Activated CD8-positive, alpha-beta memory T cell treated with anti-CD3 and anti-CD28 coated beads, Interleukin-2, amount 10 ng/mL, durations not matched to agents 7 days and 5 days (primary cell): ENCODE data around the gene CDC42BPA. TPM values are rescaled to one million over a fixed set of nuclear protein-coding genes. Genes with fewer than 3 reads are reported as not detected.
A peak's percentile ranks its signal among the peaks of the same experiment; 100 is the strongest.

Experiments
- ATAC-seq: fragments of 150-1000 bp; cut with Tn5 transposase; one replicate; pipeline ENCODE4 v1.10.0; 2021; ENCODE audit warnings: moderate library complexity
- CTCF ChIA-PET: fragments of 350-600 bp; sonication (Branson Sonifier 250); formaldehyde crosslinking; loops from one replicate; lab custom pipeline; 2021; ENCODE audit warnings: antibody characterized with exemption; lab: Charles Lee
- DNase-seq: peaks from one replicate; pipeline ENCODE4 v3.0.0-alpha.2; 2020
- H3K27ac Mint-ChIP-seq: one replicate; pipeline ENCODE4 v1.8.0; 2021; ENCODE audit warnings: mild to moderate bottlenecking, mixed read lengths
- H3K27me3 Mint-ChIP-seq: one replicate; pipeline ENCODE4 v1.8.0; 2021; ENCODE audit warnings: mixed read lengths
- H3K36me3 Mint-ChIP-seq: one replicate; pipeline ENCODE4 v1.8.0; 2021; ENCODE audit warnings: mild to moderate bottlenecking, mixed read lengths
- H3K4me1 Mint-ChIP-seq: one replicate; pipeline ENCODE4 v1.8.0; 2021; ENCODE audit warnings: mixed read lengths
- H3K4me3 Mint-ChIP-seq: one replicate; pipeline ENCODE4 v1.8.0; 2021; ENCODE audit warnings: mild to moderate bottlenecking, moderate library complexity, mixed read lengths
- H3K9me3 Mint-ChIP-seq: one replicate; pipeline ENCODE4 v1.8.0; 2022; ENCODE audit warnings: low read depth, mixed read lengths
- total RNA-seq, 2 experiments: library from RNA; stranded (reverse); gene quantifications; one replicate each; pipeline ENCODE4 v1.2.3, GENCODE V29; 2021

CDC42BPA gene
- total RNA-seq, 2 experiments from 2014 or later: 1.3 to 2.8 TPM

DNA sequence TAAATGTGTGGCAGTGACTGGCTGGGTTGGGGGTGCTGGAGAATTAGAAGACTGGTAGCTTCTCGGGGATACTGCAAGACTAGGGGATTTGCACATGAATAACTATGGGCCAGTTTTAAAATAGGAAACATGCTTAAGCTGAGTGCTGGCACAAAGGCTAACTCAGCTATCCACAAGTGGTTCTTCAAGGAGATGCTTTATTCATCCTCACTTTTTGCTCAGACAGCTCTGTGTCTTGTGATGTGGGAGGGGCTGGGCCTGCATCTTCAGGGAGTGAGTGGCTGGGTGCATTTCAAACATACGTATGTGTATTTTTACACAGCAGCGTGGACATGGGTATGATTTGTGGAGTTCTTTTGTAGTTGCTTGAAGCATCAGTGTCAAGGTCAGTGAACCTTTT, 375.9 kb downstream of the CDC42BPA start:
- Mint-ChIP-seq H3K27me3 (no peaks in the 10 kb centered on the region), H3K4me1 (peaks cover 29% of the 10 kb centered on the region), H3K4me3 (no peak overlapping the region), H3K27ac (no peak overlapping the region), H3K9me3 (no peaks in the 10 kb centered on the region), H3K36me3 (peaks cover 3% of the 10 kb centered on the region)
- CTCF ChIA-PET: no interaction called here
- no peak for ATAC-seq
- no peak for DNase-seq

GRCh38 chr1:226940806-226941067, 377.6 kb downstream of the CDC42BPA start:
- Mint-ChIP-seq H3K27me3 (no peaks in the 10 kb centered on the region), H3K27ac (peak overlapping the region; percentile 80), H3K4me1 (peaks cover 32% of the 10 kb centered on the region), H3K36me3 (peaks cover 7% of the 10 kb centered on the region), H3K4me3 (peak overlapping the region; percentile 80), H3K9me3 (no peaks in the 10 kb centered on the region)
- no peak for DNase-seq
- CTCF ChIA-PET: interaction anchor here (1.1 to 2.0 kb wide), 5 partner anchors 29 to 287 kb away, joined by 3 to 7 read pairs (median 5); no protein-coding TSS in a partner anchor
- ATAC-seq: no peak

DNA sequence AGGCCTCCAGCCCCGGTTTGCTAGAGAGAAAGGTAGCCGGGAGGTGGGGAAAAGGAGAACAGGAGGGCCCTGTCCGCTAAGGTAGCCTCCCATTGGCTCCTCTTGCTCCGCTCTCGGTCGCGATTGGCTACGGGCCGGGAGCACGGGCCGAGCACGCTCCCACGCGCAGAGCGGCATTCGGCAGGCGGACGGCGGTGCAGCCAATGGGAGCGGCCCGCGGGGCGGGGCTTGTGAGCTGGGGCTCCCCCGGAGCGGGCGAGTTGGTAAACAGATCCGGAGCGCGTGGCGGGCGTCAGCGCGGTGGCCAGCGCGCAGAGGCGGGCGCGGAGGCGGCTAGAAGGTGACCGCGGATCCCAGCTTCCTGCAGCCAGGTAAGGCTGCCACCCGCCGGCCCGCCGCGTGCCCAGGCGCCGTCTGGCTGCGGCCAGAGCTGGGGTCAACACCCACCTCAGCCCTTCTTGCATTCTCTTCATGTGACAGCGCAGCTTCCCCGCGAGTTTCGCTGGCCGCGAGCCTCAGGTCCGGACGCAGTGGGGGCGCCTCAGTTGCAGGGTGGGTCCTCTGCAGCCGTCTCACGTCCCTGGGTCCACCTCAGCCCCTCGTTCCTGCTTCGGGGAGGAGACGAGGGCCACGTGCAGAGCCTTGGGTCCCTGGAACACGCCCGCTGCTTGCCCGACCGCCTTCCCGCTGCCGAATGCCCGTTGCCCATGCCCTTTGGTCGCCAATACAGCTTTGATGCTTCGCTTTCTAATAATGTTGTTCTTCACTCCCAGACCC, 378.1 kb downstream of the CDC42BPA start, which contains the start of gene COQ8A:
Gene COQ8A, plus strand, starts transcription at position 266 of the 777 bp plus-strand sequence. CDS start 21,092 bp downstream, outside the sequence.
- CTCF ChIA-PET: interaction anchor here (1.0 to 2.0 kb wide), 6 partner anchors 28 to 314 kb away, joined by 3 to 7 read pairs (median 5); no protein-coding TSS in a partner anchor
- DNase-seq (peak; percentile 99), ATAC-seq (peak; percentile 96)
- peak within 1 kb of the TSS; percentile 96 for H3K27ac Mint-ChIP-seq
- peaks cover 32% of the 10 kb centered on the region for H3K4me1 Mint-ChIP-seq
- no peaks in the 10 kb centered on the region for H3K27me3 Mint-ChIP-seq
- H3K9me3 Mint-ChIP-seq: peaks cover 4% of the 10 kb centered on the region
- peaks cover 11% of the 10 kb centered on the region for H3K36me3 Mint-ChIP-seq
- H3K4me3 Mint-ChIP-seq: peak within 1 kb of the TSS; percentile 80

Other genes starting within 250 kb of the CDC42BPA start
- gene ZNF678, start 245.1 kb upstream of the CDC42BPA start, total RNA-seq: 1 to 10 TPM; 3.7 to 6.7 TPM